Measurements from ENCODE around the gene PKNOX2.

Gene PKNOX2, protein sequence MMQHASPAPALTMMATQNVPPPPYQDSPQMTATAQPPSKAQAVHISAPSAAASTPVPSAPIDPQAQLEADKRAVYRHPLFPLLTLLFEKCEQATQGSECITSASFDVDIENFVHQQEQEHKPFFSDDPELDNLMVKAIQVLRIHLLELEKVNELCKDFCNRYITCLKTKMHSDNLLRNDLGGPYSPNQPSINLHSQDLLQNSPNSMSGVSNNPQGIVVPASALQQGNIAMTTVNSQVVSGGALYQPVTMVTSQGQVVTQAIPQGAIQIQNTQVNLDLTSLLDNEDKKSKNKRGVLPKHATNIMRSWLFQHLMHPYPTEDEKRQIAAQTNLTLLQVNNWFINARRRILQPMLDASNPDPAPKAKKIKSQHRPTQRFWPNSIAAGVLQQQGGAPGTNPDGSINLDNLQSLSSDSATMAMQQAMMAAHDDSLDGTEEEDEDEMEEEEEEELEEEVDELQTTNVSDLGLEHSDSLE

DNA sequence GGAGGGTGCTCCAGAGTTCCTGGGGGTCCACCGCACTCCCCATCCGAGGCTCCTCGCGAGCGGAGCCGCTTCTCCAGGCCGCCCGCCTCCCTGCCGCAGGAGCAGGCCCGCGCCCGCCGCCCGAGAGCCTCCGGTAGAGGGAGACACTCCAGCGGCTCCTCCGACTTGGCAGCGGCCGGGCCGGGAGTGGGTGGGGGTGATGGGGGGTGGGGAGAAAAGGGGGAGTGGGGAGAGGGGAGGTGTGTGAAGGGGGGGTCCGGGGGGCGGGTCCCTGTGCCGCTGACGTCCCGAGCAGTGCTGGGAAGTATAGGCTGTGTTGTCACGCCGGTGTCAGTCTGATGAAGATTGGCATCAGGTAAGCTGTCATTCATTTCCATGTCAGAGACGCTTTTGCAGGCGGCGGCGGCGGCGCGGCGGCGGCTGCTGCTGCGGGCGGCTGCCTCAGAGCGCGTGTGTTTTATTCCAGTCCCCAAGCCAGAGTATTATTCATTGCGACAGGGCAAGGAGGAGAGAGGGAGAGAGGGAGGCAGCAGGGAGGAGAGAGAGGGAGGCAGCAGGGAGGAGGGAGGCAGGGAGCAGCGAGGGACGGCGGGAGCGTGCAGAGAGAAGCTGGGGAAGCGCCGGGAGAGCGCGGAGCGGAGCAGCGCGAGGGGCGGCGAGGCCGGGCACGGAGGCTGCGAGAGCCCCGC, at the start of gene PKNOX2:
Gene PKNOX2 (plus strand): TSS at position 330 of the 689 bp plus-strand sequence. CDS start 186,555 bp downstream, outside the sequence.
- peak; percentile 40 to 60 for DNase-seq (ENCODE audit: low read depth in 2 of 2)

- DNase-seq (ENCODE audit: low read depth in 2 of 2), result no peak
These were observed 47.1 kb upstream of the PKNOX2 start for GRCh38 chr11:125117429-125117828.

DNA sequence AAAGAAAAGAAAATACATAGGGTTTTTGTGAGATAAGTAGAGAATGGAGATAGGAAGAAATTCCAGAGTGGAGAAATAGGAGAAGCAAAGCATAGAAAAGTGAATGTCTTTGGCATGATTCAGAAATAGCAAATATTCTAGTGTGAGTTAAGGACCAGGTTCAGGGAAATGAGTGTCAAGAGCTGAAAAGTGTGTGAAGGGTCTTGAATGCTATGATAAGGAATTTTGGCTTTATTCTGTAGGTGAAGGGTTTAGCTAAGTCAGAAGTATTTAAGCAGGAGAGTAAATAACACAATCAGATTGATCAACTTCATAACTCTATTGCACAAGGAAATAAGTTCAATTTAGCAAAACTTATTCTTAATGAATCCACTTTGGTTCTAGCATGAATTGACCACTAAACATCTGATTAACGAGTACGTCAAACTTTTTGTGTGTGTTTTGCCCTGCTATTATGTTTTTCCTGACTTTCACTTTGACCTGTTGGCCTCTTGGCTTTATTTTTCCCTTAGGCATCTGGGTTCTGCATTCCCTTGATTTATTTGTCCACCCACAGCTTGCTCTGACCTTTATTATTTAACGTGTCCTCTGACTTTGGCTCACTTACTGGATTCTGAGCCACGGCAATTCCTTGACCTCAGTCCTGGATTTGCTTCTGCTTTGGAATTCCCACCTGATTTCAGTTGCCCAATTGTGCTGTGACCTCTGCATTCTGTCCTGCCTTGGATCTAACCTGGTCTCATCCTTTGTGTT, 41.2 kb upstream of the PKNOX2 start:
- DNase-seq (ENCODE audit: low read depth in 2 of 2), result no peak

DNA sequence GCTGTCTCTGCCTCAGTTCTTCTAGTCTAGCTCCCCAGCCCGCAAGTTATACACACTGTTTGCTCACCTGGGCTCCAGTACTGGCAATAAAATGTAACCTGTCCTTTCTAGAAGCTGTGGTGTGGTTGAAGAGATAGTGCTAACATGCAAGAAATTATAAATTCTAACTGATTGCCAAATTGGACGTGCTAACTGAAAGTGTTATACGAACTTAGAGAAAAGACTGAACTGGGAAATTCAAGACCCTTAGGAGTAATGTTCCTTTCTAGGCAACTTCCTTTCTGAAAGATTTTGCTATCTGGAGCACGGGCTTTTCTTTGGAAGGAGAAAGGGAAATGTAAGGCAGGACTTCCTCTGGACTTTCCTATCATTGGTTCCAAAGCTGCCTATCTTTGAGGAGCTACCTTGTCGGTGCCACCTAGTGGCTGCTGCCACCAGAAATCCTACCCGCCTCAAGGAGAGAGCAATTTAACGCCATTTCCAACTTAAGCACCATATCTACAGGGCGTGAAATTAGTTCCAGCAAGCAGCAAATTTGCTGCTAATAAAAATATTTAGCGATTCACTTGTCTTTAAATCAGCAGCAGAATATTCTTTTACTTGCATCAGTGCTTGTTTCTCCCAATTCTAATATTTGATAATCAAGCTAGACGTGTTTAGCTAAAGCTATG, 40.5 kb upstream of the PKNOX2 start:
- no peak for DNase-seq (ENCODE audit: low read depth in 2 of 2)

GRCh38 chr11:125124618-125124992, 39.9 kb upstream of the PKNOX2 start:
- DNase-seq (ENCODE audit: low read depth in 2 of 2), result no peak

DNA sequence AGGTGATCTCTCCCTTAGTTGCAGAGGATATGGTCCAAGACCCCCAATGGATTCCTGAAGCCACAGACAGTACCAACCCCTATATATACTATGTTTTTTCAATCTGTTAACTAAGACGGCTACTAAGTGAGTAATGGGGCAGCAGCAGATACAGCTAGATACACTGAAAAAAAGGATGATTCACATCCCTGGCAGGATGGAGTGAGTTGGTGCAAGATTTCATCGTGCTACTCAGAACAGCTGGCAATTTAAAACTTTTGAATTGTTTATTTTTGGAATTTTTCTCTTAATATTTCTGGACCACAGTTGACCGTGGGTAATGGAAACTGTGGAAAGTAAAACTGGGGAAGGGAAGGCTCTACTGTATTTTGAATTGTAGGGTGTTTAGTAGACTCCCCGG, 36.1 kb upstream of the PKNOX2 start:
- DNase-seq (ENCODE audit: low read depth in 2 of 2), result no peak

GRCh38 chr11:125129316-125129993, 35.1 kb upstream of the PKNOX2 start:
- no peak for DNase-seq (ENCODE audit: low read depth in 2 of 2)

- no peak for DNase-seq (ENCODE audit: low read depth in 2 of 2)
These were observed 32.5 kb upstream of the PKNOX2 start for GRCh38 chr11:125132071-125132470.

DNA sequence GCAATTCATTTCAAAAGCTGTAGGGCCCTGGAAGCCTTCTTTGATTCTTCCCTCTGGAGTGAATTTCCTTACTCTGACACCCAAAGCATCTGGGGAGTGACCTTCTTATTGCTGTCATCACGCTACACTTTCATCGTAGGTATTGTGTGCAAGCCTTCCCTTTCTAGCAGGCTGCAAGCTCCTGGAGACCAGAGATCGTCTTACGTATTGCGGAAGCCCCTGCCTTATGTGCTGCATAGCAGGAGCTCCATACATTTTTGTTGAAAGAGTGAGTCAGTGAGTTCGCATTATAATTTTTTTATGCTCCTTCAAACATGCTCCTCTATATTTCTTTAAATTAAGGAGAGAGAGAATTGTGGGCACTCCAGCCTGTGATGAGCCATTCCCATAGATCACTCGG, 32.0 kb upstream of the PKNOX2 start:
- no peak for DNase-seq (ENCODE audit: low read depth in 2 of 2)

GRCh38 chr11:125136001-125136400, 28.6 kb upstream of the PKNOX2 start:
- DNase-seq (ENCODE audit: low read depth in 2 of 2), result no peak

DNA sequence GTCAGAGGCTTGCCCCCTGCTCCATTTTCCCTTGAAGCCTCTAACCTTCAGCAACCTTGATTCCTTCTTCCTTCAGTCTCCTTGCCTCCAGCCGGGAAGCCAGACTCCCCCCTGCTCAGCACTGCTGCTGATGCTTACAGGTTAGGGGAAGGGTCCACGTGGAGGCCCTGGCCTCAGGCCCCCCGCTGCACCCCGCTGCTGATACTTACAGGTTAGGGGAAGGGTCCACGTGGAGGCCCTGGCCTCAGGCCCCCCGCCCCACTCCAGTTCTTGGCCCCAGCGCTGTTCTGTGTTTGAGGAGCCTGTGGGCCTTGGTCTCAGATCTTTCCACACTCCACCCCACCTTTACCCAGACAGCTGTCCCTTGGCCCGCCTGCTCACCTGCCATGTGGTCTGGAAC, 25.6 kb upstream of the PKNOX2 start:
- no peak for DNase-seq (ENCODE audit: low read depth in 2 of 2)

GRCh38 chr11:125139778-125140177, 24.8 kb upstream of the PKNOX2 start:
- no peak for DNase-seq (ENCODE audit: low read depth in 2 of 2)

DNA sequence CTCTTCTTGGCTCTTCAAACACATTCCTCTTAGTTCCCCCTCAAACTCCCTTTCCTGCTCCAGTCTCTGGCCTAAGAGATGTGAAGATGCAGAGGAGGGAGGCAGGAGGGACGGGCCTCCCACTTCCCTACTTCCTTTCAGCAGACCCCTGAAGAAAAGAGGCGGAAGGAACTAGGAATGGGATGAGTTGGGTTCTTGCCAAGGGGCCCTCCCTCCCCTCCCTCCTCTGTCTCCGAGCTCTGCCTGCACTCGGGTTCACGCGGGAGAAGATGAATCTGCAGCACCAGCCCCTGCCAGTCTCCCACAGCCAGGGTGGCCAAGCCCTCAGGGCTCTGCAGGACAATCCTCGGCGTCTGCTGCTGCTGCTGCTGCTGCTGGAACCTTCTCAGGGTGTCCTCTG, 24.3 kb upstream of the PKNOX2 start:
- DNase-seq (ENCODE audit: low read depth in 2 of 2), result no peak

- DNase-seq (ENCODE audit: low read depth in 2 of 2), result no peak
These were observed 23.4 kb upstream of the PKNOX2 start for GRCh38 chr11:125141178-125141577.

GRCh38 chr11:125141686-125142535, 22.6 kb upstream of the PKNOX2 start:
- DNase-seq (ENCODE audit: low read depth in 2 of 2), result peak in 1 of 2 donors; percentile 27

- DNase-seq (ENCODE audit: low read depth in 2 of 2), result no peak
These were observed 18.3 kb upstream of the PKNOX2 start for GRCh38 chr11:125146232-125146631.

GRCh38 chr11:125147280-125147679, 17.3 kb upstream of the PKNOX2 start:
- DNase-seq (ENCODE audit: low read depth in 2 of 2), result no peak

GRCh38 chr11:125148011-125148410, 16.5 kb upstream of the PKNOX2 start:
- DNase-seq (ENCODE audit: low read depth in 2 of 2), result no peak

GRCh38 chr11:125148743-125149142, 15.8 kb upstream of the PKNOX2 start:
- no peak for DNase-seq (ENCODE audit: low read depth in 2 of 2)

GRCh38 chr11:125153837-125154236, 10.7 kb upstream of the PKNOX2 start:
- DNase-seq (ENCODE audit: low read depth in 2 of 2), result no peak

Data from stimulated activated CD8-positive, alpha-beta memory T cell treated with anti-CD3 and anti-CD28 coated beads, Interleukin-7, amount 100 ng/mL, for 4 hours (primary cell).